H1 (cell line): ENCODE results near the gene ZNF747. TPM values are rescaled to one million over a fixed set of nuclear protein-coding genes. Genes with fewer than 3 reads are reported as not detected.

Experiments used
- YY1 ChIP-seq: IDR thresholded peaks from 2 replicates; pipeline ENCODE4 v1.6.1; 2011; ENCODE audit warnings: low read depth, mild to moderate bottlenecking, low read length
- polyA plus RNA-seq, 7 experiments: library from polyadenylated mRNA; depleted of rRNA in 3 of 7; stranded (reverse) in 5 of 7; unstranded in 2 of 7; fragments of >200 nt in 5 of 7; fragments of 200-250 nt in 2 of 7; gene quantifications; 1 replicate in 5 of 7; 2 replicates in 1 of 7; 4 replicates in 1 of 7; pipeline versions ENCODE4 v1.2.1 to v1.2.3, GENCODE V29; 2011 to 2013; ENCODE audit warnings: missing spikeins in 2 of 7, mixed read lengths in 2 of 7
- total RNA-seq: library from RNA; stranded (reverse); fragmentation: NEBNext Ultra II Directional; extraction: Animal tissue kit (Norgen Biotek cat#: 25700); gene quantifications from 2 replicates; pipeline ENCODE4 v1.2.1, GENCODE V29; 2021

Gene ZNF747
- total and polyA plus RNA-seq, 2 of the 8 experiments (the other 6 are each of a cell fraction or from before 2014, with no cell fraction given), result 9.9 to 10.3 TPM

- peak; percentile 99 for TF ChIP-seq YY1
Measured at GRCh38 chr16:30571445-30572322, 37.0 kb upstream of the ZNF747 start, which contains the start of gene ZNF688 (continued).
